Measurements from ENCODE around the gene SLC29A3.
A peak's percentile ranks its signal among the peaks of the same experiment; 100 is the strongest.
"Not testable (repeated sequence)": the region's sequence is repeated elsewhere in the genome, so short reads cannot be mapped to it uniquely, and the experiment has no call there.

The SLC29A3 gene

GRCh38 chr10:71319042-71319799, at the start of gene SLC29A3:
Gene SLC29A3, plus strand, starts transcription at chr10:71319259. Its CDS starts 51 bp downstream, at chr10:71319310.
- peak; percentile 20 for DNase-seq (ENCODE audit: low read depth)

GRCh38 chr10:71269301-71270288, 49.5 kb upstream of the SLC29A3 start:
- no peak for DNase-seq (ENCODE audit: low read depth)

GRCh38 chr10:71270301-71271220, 48.5 kb upstream of the SLC29A3 start:
- DNase-seq (ENCODE audit: low read depth) = no peak

- no peak for DNase-seq (ENCODE audit: low read depth)
These were observed 47.4 kb upstream of the SLC29A3 start for GRCh38 chr10:71271662-71272055.

- DNase-seq (ENCODE audit: low read depth) = peak; percentile 23
These were observed 46.8 kb upstream of the SLC29A3 start for GRCh38 chr10:71272056-71272771.

- DNase-seq (ENCODE audit: low read depth) = not testable (repeated sequence)
These were observed 46.1 kb upstream of the SLC29A3 start for GRCh38 chr10:71272974-71273373.

- DNase-seq (ENCODE audit: low read depth) = no peak
These were observed 45.6 kb upstream of the SLC29A3 start for GRCh38 chr10:71273506-71273905.

GRCh38 chr10:71274901-71275796, 43.9 kb upstream of the SLC29A3 start:
- no peak for DNase-seq (ENCODE audit: low read depth)

- no peak for DNase-seq (ENCODE audit: low read depth)
These were observed 42.2 kb upstream of the SLC29A3 start for GRCh38 chr10:71276873-71277272.

GRCh38 chr10:71277914-71278665, 41.0 kb upstream of the SLC29A3 start:
- no peak for DNase-seq (ENCODE audit: low read depth)

- no peak for DNase-seq (ENCODE audit: low read depth)
These were observed 40.1 kb upstream of the SLC29A3 start for GRCh38 chr10:71278691-71279588.

GRCh38 chr10:71279590-71280170, 39.4 kb upstream of the SLC29A3 start:
- no peak for DNase-seq (ENCODE audit: low read depth)

GRCh38 chr10:71280216-71280615, 38.8 kb upstream of the SLC29A3 start:
- no peak for DNase-seq (ENCODE audit: low read depth)

- DNase-seq (ENCODE audit: low read depth) = no peak
These were observed 38.2 kb upstream of the SLC29A3 start for GRCh38 chr10:71280825-71281224.

GRCh38 chr10:71281646-71282322, 37.3 kb upstream of the SLC29A3 start:
- no peak for DNase-seq (ENCODE audit: low read depth)

- no peak for DNase-seq (ENCODE audit: low read depth)
These were observed 36.8 kb upstream of the SLC29A3 start for GRCh38 chr10:71282323-71282680.

- no peak for DNase-seq (ENCODE audit: low read depth)
These were observed 35.6 kb upstream of the SLC29A3 start for GRCh38 chr10:71283410-71283809.

Measured in HS-5 (cell line).